Mesothelial cell of epicardium (in vitro differentiated cells): ENCODE results near the gene ELOVL2. TPM values are rescaled to one million over a fixed set of nuclear protein-coding genes. Genes with fewer than 3 reads are reported as not detected.

Source experiments
- DNase-seq, 2 experiments: peaks; one replicate each; pipeline ENCODE4 v3.0.0; 2021; ENCODE audit warnings: low spot score in 2 of 2; ENCODE audit not compliant: unreplicated experiment in 2 of 2
- H3K27ac Mint-ChIP-seq: 2 replicates; pipeline ENCODE4 v1.8.0; 2021; ENCODE audit warnings: mixed read lengths
- H3K27me3 Mint-ChIP-seq: 2 replicates; pipeline ENCODE4 v1.8.0; 2021; ENCODE audit warnings: low read depth, mixed read lengths
- H3K36me3 Mint-ChIP-seq: 2 replicates; pipeline ENCODE4 v1.8.0; 2021; ENCODE audit warnings: mixed read lengths
- H3K4me1 Mint-ChIP-seq: 2 replicates; pipeline ENCODE4 v1.8.0; 2021; ENCODE audit warnings: mixed read lengths
- H3K4me3 Mint-ChIP-seq: 2 replicates; pipeline ENCODE4 v1.8.0; 2021; ENCODE audit warnings: mild to moderate bottlenecking, moderate library complexity, mixed read lengths
- H3K9me3 Mint-ChIP-seq: 2 replicates; pipeline ENCODE4 v1.8.0; 2021; ENCODE audit warnings: mixed read lengths
- total RNA-seq: library from RNA; stranded (reverse); gene quantifications from 3 replicates; pipeline ENCODE4 v1.2.1, GENCODE V29; 2021
- TF ChIP-seq, protein P1 (sequence below): fragments of 200-600 bp; sonication (generic); IDR thresholded peaks from one replicate; pipeline ENCODE4 v1.5.0; 2021; ENCODE audit warnings: antibody characterized with exemption; ENCODE audit not compliant: unreplicated experiment

ELOVL2 gene
- total RNA-seq, 1 donor from 2014 or later = 1.6 TPM

DNA sequence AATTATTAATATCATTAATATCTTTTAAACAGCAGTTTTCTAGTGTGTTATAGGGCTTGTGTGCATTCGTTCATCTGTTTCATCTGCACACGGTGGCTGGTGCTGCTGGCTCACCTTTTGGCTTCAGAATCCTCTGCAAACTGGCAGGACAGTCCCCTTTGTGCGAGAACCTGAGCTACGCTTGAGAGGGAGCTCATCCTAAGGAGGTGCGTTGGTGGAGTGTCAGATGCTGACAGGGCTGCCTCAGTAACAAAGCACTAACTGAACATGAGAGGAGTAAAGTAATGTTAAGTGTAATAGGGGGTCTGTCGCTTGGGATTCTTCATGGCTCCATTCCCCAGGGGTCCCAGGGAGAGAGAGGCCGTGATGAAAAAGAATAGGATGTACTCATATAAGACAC is 22.4 kb downstream of the ELOVL2 start:
- no peak for DNase-seq
- H3K27me3 Mint-ChIP-seq = no peaks in the 10 kb centered on the region

DNA sequence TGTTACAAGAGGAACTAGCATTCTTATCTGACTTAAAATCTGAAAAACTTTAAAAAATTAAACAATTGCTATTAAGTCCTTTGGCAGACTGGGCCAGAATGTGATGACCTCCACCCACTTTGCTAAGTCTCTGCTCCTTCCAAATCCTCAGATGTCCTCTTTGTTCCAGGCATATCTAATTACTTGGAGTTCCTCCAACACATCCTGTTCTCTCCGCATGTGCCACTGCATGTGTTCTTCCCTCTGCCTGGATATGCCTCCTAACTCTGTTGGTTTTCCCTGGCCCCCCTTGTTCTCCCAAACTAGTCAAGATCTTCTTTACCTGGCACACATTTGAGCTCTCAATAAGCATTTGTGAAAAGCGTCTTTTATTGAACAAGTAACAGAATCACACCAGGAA is 23.1 kb downstream of the ELOVL2 start:
- TF ChIP-seq, protein P1, sequence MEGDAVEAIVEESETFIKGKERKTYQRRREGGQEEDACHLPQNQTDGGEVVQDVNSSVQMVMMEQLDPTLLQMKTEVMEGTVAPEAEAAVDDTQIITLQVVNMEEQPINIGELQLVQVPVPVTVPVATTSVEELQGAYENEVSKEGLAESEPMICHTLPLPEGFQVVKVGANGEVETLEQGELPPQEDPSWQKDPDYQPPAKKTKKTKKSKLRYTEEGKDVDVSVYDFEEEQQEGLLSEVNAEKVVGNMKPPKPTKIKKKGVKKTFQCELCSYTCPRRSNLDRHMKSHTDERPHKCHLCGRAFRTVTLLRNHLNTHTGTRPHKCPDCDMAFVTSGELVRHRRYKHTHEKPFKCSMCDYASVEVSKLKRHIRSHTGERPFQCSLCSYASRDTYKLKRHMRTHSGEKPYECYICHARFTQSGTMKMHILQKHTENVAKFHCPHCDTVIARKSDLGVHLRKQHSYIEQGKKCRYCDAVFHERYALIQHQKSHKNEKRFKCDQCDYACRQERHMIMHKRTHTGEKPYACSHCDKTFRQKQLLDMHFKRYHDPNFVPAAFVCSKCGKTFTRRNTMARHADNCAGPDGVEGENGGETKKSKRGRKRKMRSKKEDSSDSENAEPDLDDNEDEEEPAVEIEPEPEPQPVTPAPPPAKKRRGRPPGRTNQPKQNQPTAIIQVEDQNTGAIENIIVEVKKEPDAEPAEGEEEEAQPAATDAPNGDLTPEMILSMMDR = no peak
- H3K4me1 Mint-ChIP-seq = peaks cover 8% of the 10 kb centered on the region
- no peak overlapping the region for H3K4me3 Mint-ChIP-seq
- DNase-seq = no peak
- no peaks in the 10 kb centered on the region for H3K9me3 Mint-ChIP-seq
- H3K27ac Mint-ChIP-seq = no peak overlapping the region
- no peaks in the 10 kb centered on the region for H3K27me3 Mint-ChIP-seq
- no peaks in the 10 kb centered on the region for H3K36me3 Mint-ChIP-seq

More for the DNA sequence above, 22.4 kb downstream of the ELOVL2 start:
- Mint-ChIP-seq H3K36me3 (no peaks in the 10 kb centered on the region), H3K4me1 (peaks cover 14% of the 10 kb centered on the region), H3K9me3 (no peaks in the 10 kb centered on the region), H3K27ac (no peak overlapping the region), H3K4me3 (no peak overlapping the region)
- TF ChIP-seq, protein P1 = no peak

DNA sequence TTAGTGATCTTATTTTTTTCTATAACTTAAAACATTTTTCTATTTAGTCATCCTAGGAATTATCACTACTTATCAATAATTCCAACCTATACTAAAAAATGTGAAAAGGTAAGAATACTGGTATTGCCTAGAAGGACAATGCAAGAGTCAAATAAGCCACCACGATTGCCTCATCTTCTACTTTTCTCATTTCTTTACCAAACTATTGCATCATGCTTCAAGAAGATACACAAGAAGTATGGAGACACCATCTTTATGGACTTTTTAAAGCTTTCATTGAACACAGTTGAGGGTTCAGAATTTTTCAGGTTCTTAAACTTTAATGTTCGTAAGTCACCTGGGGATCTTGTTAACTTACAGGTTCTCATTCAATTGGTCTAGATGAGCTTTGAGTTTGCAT is 25.9 kb downstream of the ELOVL2 start:
- Mint-ChIP-seq H3K27ac (no peak overlapping the region), H3K4me1 (peaks cover 5% of the 10 kb centered on the region), H3K36me3 (no peaks in the 10 kb centered on the region), H3K4me3 (no peak overlapping the region), H3K27me3 (no peaks in the 10 kb centered on the region), H3K9me3 (no peaks in the 10 kb centered on the region)
- TF ChIP-seq, protein P1 = no peak
- no peak for DNase-seq

DNA sequence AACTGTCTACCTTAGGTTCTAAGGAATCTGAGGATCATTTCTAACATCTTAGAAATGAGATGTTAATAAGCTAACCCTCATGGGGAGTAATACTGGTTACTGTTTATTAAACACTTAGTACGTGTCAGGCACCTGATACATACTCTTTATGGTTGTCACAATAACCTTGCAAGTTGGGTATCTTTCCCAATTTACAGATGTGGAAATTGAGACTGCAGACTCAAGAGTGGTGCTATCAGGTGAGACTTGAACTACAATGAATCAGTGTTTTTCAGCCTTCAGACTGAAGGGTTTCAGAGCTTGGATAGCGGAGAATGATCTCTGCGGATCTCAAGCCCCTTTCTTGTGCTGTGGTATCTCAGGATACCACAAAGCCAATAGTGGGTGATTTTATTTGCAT is 27.0 kb downstream of the ELOVL2 start:
- no peaks in the 10 kb centered on the region for H3K36me3 Mint-ChIP-seq
- no peaks in the 10 kb centered on the region for H3K9me3 Mint-ChIP-seq
- H3K4me3 Mint-ChIP-seq = no peak overlapping the region
- peaks cover 11% of the 10 kb centered on the region for H3K4me1 Mint-ChIP-seq
- TF ChIP-seq, protein P1 = no peak
- no peaks in the 10 kb centered on the region for H3K27me3 Mint-ChIP-seq
- no peak overlapping the region for H3K27ac Mint-ChIP-seq
- no peak for DNase-seq

DNA sequence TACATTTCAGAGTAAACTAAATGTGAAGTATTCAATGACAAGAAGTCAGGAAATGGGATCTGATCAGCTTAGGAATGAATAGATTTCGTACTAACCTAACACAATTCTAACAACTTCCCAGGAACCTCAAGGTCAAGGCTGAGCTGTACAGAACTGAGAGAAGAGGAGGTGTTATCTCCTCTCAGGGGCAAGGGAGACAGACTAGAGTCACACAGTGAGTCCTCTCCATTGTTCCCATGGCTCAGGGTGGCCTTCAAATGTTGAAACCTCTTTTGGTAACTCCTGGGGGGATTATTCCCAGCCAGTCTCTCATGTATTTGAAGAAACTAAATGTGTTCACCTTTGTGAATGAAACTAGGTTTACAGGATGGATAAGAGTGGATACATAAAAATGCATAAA is 27.7 kb downstream of the ELOVL2 start:
- DNase-seq = no peak
- H3K9me3 Mint-ChIP-seq = no peaks in the 10 kb centered on the region
- H3K36me3 Mint-ChIP-seq = no peaks in the 10 kb centered on the region
- no peaks in the 10 kb centered on the region for H3K27me3 Mint-ChIP-seq
- H3K27ac Mint-ChIP-seq = no peak overlapping the region
- H3K4me3 Mint-ChIP-seq = no peak overlapping the region
- TF ChIP-seq, protein P1 = no peak
- peaks cover 13% of the 10 kb centered on the region for H3K4me1 Mint-ChIP-seq

DNA sequence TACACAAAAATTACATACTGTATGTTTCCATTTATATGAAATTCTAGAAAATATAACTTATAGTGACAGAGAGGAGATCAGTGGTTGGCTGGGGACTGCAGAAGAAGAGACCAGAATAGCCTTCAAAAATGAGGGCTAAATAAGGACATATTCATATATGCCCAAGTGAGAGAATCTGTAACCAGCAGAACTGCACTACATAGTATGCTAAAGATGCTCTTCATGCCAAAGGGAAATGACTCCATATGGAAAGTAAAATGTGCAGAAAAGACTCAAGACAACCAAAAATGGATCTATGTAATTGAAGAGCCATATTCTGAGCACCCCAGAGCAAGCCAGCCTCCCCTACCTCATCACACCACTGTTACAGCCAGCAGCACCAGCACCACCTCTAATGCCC is 29.0 kb downstream of the ELOVL2 start:
- Mint-ChIP-seq H3K27ac (no peak overlapping the region), H3K36me3 (no peaks in the 10 kb centered on the region), H3K4me3 (no peak overlapping the region), H3K9me3 (no peaks in the 10 kb centered on the region), H3K4me1 (peaks cover 13% of the 10 kb centered on the region), H3K27me3 (no peaks in the 10 kb centered on the region)
- TF ChIP-seq, protein P1 = no peak
- no peak for DNase-seq
